ENCODE measurements around the gene FBXO34.
A peak's percentile ranks its signal among the peaks of the same experiment; 100 is the strongest.

- TF ChIP-seq CTCF (IDR thresholded peaks at IDR 0.05) = peak; percentile 99
- TF ChIP-seq POLR2A (IDR thresholded peaks at IDR 0.05) = peak; percentile 85 to 94
- no peak for TF ChIP-seq EP300 (IDR thresholded peaks at IDR 0.05)
- peak in 2 of 3 donors; percentile 87 to 93 for TF ChIP-seq POLR2AphosphoS5 (IDR thresholded peaks at IDR 0.05)
These were observed at the start of gene FBXO34 for GRCh38 chr14:55270832-55271571.

All from suprapubic skin (tissue), 4 donors.